CD4-positive, CD25-positive, alpha-beta regulatory T cell (primary cell): ENCODE data around the gene BCR. TPM values are rescaled to one million over a fixed set of nuclear protein-coding genes. Genes with fewer than 3 reads are reported as not detected.

Experiments used
- ATAC-seq, 2 donors: fragments of 150-1000 bp; cut with Tn5 transposase; one replicate each; pipeline ENCODE4 v1.10.0; 2021; ENCODE audit warnings: low read depth in 2 of 2, moderate number of reproducible peaks in 2 of 2, moderate library complexity in 1 of 2
- DNase-seq, 3 donors: peaks; one replicate each; pipeline versions ENCODE4 v3.0.0 to v3.0.0-alpha.2; 2012 to 2022; ENCODE audit warnings: mixed read lengths in 1 of 3
- H3K27ac ChIP-seq: one replicate; pipeline ENCODE4 v1.7.0; 2013; ENCODE audit warnings: mild to moderate bottlenecking, low read length; ENCODE audit not compliant: insufficient read depth, poor library complexity, severe bottlenecking
- H3K27me3 ChIP-seq: one replicate; pipeline ENCODE4 v1.7.0; 2013; ENCODE audit warnings: low read length; ENCODE audit not compliant: control insufficient read depth, insufficient read depth
- H3K36me3 ChIP-seq: one replicate; pipeline ENCODE4 v1.7.0; 2013; ENCODE audit warnings: mild to moderate bottlenecking, low read length, moderate library complexity; ENCODE audit not compliant: control insufficient read depth, insufficient read depth
- H3K4me1 ChIP-seq: 2 replicates; pipeline ENCODE4 v1.7.0; 2013; ENCODE audit warnings: mild to moderate bottlenecking, low read length; ENCODE audit not compliant: insufficient read depth, control insufficient read depth, poor library complexity, severe bottlenecking
- H3K4me3 ChIP-seq: one replicate; pipeline ENCODE4 v1.7.0; 2013; ENCODE audit warnings: low read depth, mild to moderate bottlenecking, low read length, moderate library complexity
- H3K9me3 ChIP-seq, 2 experiments: 1 replicate in 1 of 2; 2 replicates in 1 of 2; pipeline ENCODE4 v1.7.0; 2013; ENCODE audit warnings: low read length in 2 of 2, mild to moderate bottlenecking in 1 of 2, moderate library complexity in 1 of 2; ENCODE audit not compliant: control insufficient read depth in 2 of 2
- H3K27ac Mint-ChIP-seq, 3 donors: one replicate each; pipeline ENCODE4 v1.8.0; 2020 to 2022; ENCODE audit warnings: mild to moderate bottlenecking in 3 of 3, mixed read lengths in 3 of 3, moderate library complexity in 2 of 3
- H3K27me3 Mint-ChIP-seq: one replicate; pipeline ENCODE4 v1.8.0; 2022; ENCODE audit warnings: mild to moderate bottlenecking, mixed read lengths
- H3K36me3 Mint-ChIP-seq: one replicate; pipeline ENCODE4 v1.8.0; 2020; ENCODE audit warnings: mixed read lengths
- H3K4me1 Mint-ChIP-seq, 4 donors: one replicate each; pipeline ENCODE4 v1.8.0; 2020 to 2022; ENCODE audit warnings: mixed read lengths in 4 of 4, mild to moderate bottlenecking in 1 of 4
- H3K4me3 Mint-ChIP-seq, 4 donors: one replicate each; pipeline ENCODE4 v1.8.0; 2020 to 2022; ENCODE audit warnings: mild to moderate bottlenecking in 4 of 4, mixed read lengths in 4 of 4, moderate library complexity in 3 of 4
- H3K9me3 Mint-ChIP-seq, 7 donors: one replicate each; pipeline ENCODE4 v1.8.0; 2020 to 2022; ENCODE audit warnings: mixed read lengths in 7 of 7, mild to moderate bottlenecking in 3 of 7, moderate library complexity in 2 of 7
- polyA plus RNA-seq, 4 donors: library from polyadenylated mRNA; unstranded; fragments of 300-500 nt; fragmentation: Illumina TruSeq; gene quantifications; one replicate each; pipeline ENCODE4 v1.2.3, GENCODE V29; 2021
- total RNA-seq: library from RNA; stranded (reverse); gene quantifications from one replicate; pipeline ENCODE4 v1.2.3, GENCODE V29; 2022

Gene BCR
- total and polyA plus RNA-seq, 5 donors from 2014 or later: 2.6 to 66.3 (median 2.8) TPM

- H3K4me3 Mint-ChIP-seq: peak overlapping the region in 2 of 4 donors; percentile 2 to 19
- Histone ChIP-seq H3K4me3 (no peak overlapping the region), H3K36me3 (no peaks in the 10 kb centered on the region), H3K9me3 (no peaks in the 10 kb centered on the region), H3K27ac (no peak overlapping the region), H3K27me3 (no peaks in the 10 kb centered on the region), H3K4me1 (peaks cover 48% of the 10 kb centered on the region)
- H3K4me1 Mint-ChIP-seq: peaks cover 0 to 71% (median 32%) of the 10 kb centered on the region in 4 donors
- H3K27ac Mint-ChIP-seq: peak overlapping the region; percentile 52 to 80 (median 60)
- no peak for DNase-seq
- ATAC-seq: no peak
- peaks cover 0 to 1% (median 0%) of the 10 kb centered on the region in 7 donors for H3K9me3 Mint-ChIP-seq
- H3K36me3 Mint-ChIP-seq: peaks cover 4% of the 10 kb centered on the region
- H3K27me3 Mint-ChIP-seq: no peaks in the 10 kb centered on the region
Measured at GRCh38 chr22:23243859-23244689, 63.8 kb downstream of the BCR start.

GRCh38 chr22:23244690-23245044, 64.4 kb downstream of the BCR start:
- Histone ChIP-seq H3K36me3 (no peaks in the 10 kb centered on the region), H3K9me3 (no peaks in the 10 kb centered on the region), H3K4me1 (peaks cover 52% of the 10 kb centered on the region), H3K27ac (no peak overlapping the region), H3K4me3 (no peak overlapping the region), H3K27me3 (no peaks in the 10 kb centered on the region)
- peak overlapping the region in 1 of 3 donors; percentile 80 for H3K27ac Mint-ChIP-seq
- H3K9me3 Mint-ChIP-seq: peaks cover 0 to 1% (median 0%) of the 10 kb centered on the region in 7 donors
- no peak for DNase-seq
- H3K36me3 Mint-ChIP-seq: peaks cover 4% of the 10 kb centered on the region
- no peaks in the 10 kb centered on the region for H3K27me3 Mint-ChIP-seq
- no peak overlapping the region for H3K4me3 Mint-ChIP-seq
- no peak for ATAC-seq
- peaks cover 0 to 72% (median 36%) of the 10 kb centered on the region in 4 donors for H3K4me1 Mint-ChIP-seq

DNA sequence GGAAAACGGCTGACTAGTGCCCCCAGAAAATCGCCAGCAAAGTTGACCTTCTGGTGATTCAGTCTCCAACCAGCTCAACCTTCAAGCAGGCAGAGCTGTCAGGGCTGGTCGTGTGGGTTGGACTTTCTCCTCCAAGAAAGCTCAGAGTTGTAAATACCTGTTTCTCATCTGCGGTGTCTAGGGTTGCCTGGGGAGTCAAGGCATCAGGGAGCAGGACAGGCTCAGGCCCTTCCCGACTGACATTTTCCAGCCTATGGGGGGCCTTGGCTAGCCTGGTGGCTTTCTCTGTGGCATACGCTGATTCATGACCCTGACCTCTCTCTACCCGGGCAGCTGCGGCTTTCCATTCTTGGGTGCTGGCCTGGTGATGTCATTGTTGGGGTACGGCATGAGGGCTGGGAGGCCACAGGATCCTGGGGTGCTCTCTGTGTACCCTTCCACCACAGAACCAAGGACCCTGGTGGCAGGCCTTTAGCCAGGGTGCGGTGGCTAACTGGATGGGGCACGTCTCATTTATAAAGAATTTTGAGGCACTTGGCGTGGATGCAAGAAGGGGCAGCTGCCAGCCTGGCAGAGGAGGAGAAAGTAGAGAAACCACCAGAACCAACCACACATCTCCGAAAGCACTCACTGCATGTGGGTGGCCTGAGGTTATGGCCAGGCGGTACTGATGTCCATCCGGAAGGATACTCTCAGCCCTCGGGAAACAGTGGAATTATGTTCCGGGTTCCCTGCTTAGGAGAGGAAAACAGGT, 64.9 kb downstream of the BCR start:
- H3K4me3 Mint-ChIP-seq: no peak overlapping the region
- DNase-seq (no peak), ATAC-seq (no peak)
- no peak overlapping the region for H3K4me3 ChIP-seq
- H3K9me3 ChIP-seq: no peaks in the 10 kb centered on the region
- no peaks in the 10 kb centered on the region for H3K36me3 ChIP-seq
- peak overlapping the region in 1 of 3 donors; percentile 73 for H3K27ac Mint-ChIP-seq
- H3K9me3 Mint-ChIP-seq: peaks cover 0 to 1% (median 0%) of the 10 kb centered on the region in 7 donors
- H3K36me3 Mint-ChIP-seq: peaks cover 4% of the 10 kb centered on the region
- H3K27me3 Mint-ChIP-seq: no peaks in the 10 kb centered on the region
- H3K27ac ChIP-seq: no peak overlapping the region
- H3K27me3 ChIP-seq: no peaks in the 10 kb centered on the region
- peaks cover 3 to 75% (median 40%) of the 10 kb centered on the region in 4 donors for H3K4me1 Mint-ChIP-seq
- H3K4me1 ChIP-seq: peaks cover 57% of the 10 kb centered on the region

- no peak overlapping the region for H3K27ac ChIP-seq
- H3K4me3 Mint-ChIP-seq: peak overlapping the region in 1 of 4 donors; percentile 15
Measured at GRCh38 chr22:23245799-23246136, 65.5 kb downstream of the BCR start.

GRCh38 chr22:23246982-23247766, 66.9 kb downstream of the BCR start:
- no peaks in the 10 kb centered on the region for H3K9me3 ChIP-seq
- H3K27ac Mint-ChIP-seq: peak overlapping the region in 2 of 3 donors; percentile 47 to 51
- H3K27me3 ChIP-seq: no peaks in the 10 kb centered on the region
- no peak overlapping the region for H3K4me3 ChIP-seq
- no peaks in the 10 kb centered on the region for H3K9me3 Mint-ChIP-seq
- H3K4me3 Mint-ChIP-seq: no peak overlapping the region
- peaks cover 6 to 72% (median 32%) of the 10 kb centered on the region in 4 donors for H3K4me1 Mint-ChIP-seq
- no peak for DNase-seq
- H3K27ac ChIP-seq: no peak overlapping the region
- peaks cover 50% of the 10 kb centered on the region for H3K4me1 ChIP-seq
- no peak for ATAC-seq
- H3K36me3 ChIP-seq: no peaks in the 10 kb centered on the region
- no peaks in the 10 kb centered on the region for H3K27me3 Mint-ChIP-seq
- H3K36me3 Mint-ChIP-seq: no peaks in the 10 kb centered on the region

More at GRCh38 chr22:23245799-23246136, 65.5 kb downstream of the BCR start:
- Histone ChIP-seq H3K27me3 (no peaks in the 10 kb centered on the region), H3K36me3 (no peaks in the 10 kb centered on the region), H3K9me3 (no peaks in the 10 kb centered on the region), H3K4me1 (peaks cover 61% of the 10 kb centered on the region), H3K4me3 (no peak overlapping the region)
- DNase-seq (no peak), ATAC-seq (no peak)
- Mint-ChIP-seq H3K4me1 (peaks cover 6 to 78% (median 42%) of the 10 kb centered on the region in 4 donors), H3K36me3 (peaks cover 2% of the 10 kb centered on the region), H3K27ac (peak overlapping the region in 1 of 3 donors; percentile 15), H3K9me3 (peaks cover 0 to 1% (median 0%) of the 10 kb centered on the region in 7 donors), H3K27me3 (no peaks in the 10 kb centered on the region)

- H3K36me3 Mint-ChIP-seq: no peaks in the 10 kb centered on the region
- ATAC-seq: no peak
- H3K27me3 Mint-ChIP-seq: no peaks in the 10 kb centered on the region
- no peaks in the 10 kb centered on the region for H3K27me3 ChIP-seq
- peaks cover 5% of the 10 kb centered on the region for H3K36me3 ChIP-seq
- no peaks in the 10 kb centered on the region for H3K9me3 ChIP-seq
- H3K9me3 Mint-ChIP-seq: no peaks in the 10 kb centered on the region
- no peak for DNase-seq
- H3K27ac ChIP-seq: no peak overlapping the region
- H3K4me3 Mint-ChIP-seq: peak overlapping the region in 1 of 4 donors; percentile 61
- H3K27ac Mint-ChIP-seq: peak overlapping the region in 1 of 3 donors; percentile 47
- peaks cover 38% of the 10 kb centered on the region for H3K4me1 ChIP-seq
- H3K4me3 ChIP-seq: no peak overlapping the region
- peaks cover 6 to 59% (median 20%) of the 10 kb centered on the region in 4 donors for H3K4me1 Mint-ChIP-seq
Measured at GRCh38 chr22:23248583-23248982, 68.3 kb downstream of the BCR start.

- H3K4me1 ChIP-seq: peaks cover 29% of the 10 kb centered on the region
- Mint-ChIP-seq H3K9me3 (no peaks in the 10 kb centered on the region), H3K4me3 (peak overlapping the region in 3 of 4 donors; percentile 1 to 75 (median 62)), H3K36me3 (peaks cover 3% of the 10 kb centered on the region), H3K4me1 (peaks cover 6 to 50% (median 19%) of the 10 kb centered on the region in 4 donors), H3K27me3 (no peaks in the 10 kb centered on the region), H3K27ac (peak overlapping the region; percentile 73 to 93 (median 84))
- peak overlapping the region; percentile 51 for H3K4me3 ChIP-seq
- ATAC-seq (peak in 1 of 2 donors; percentile 39), DNase-seq (peak in 1 of 3 donors; percentile 23)
- H3K27ac ChIP-seq: no peak overlapping the region
- no peaks in the 10 kb centered on the region for H3K9me3 ChIP-seq
- peaks cover 17% of the 10 kb centered on the region for H3K36me3 ChIP-seq
- H3K27me3 ChIP-seq: no peaks in the 10 kb centered on the region
Measured at GRCh38 chr22:23250056-23250784, 69.9 kb downstream of the BCR start.
